CD4-positive, alpha-beta memory T cell (primary cell): ENCODE data around the gene ZBTB17. TPM values are rescaled to one million over a fixed set of nuclear protein-coding genes. Genes with fewer than 3 reads are reported as not detected.

Experiments
- CTCF ChIA-PET: fragments of 350-600 bp; sonication (Branson Sonifier 250); formaldehyde crosslinking; loops from one replicate; lab custom pipeline; 2021; ENCODE audit warnings: inconsistent platforms; ENCODE audit not compliant: partially characterized antibody; lab: Charles Lee
- POLR2A ChIA-PET: fragments of 350-600 bp; sonication (Branson Sonifier 250); formaldehyde crosslinking; loops from one replicate; lab custom pipeline; 2021; ENCODE audit not compliant: partially characterized antibody; lab: Charles Lee
- DNase-seq, 5 donors: peaks; one replicate each; pipeline versions ENCODE4 v3.0.0 to v3.0.0-alpha.2; 2020 to 2022; ENCODE audit warnings: mixed read lengths in 1 of 5
- H3K27ac ChIP-seq: one replicate; pipeline ENCODE4 v1.7.0; 2013; ENCODE audit warnings: low read depth, low read length
- H3K27me3 ChIP-seq: 2 replicates; pipeline ENCODE4 v1.7.0; 2013; ENCODE audit warnings: mild to moderate bottlenecking, low read length, moderate library complexity; ENCODE audit not compliant: insufficient read depth
- H3K36me3 ChIP-seq: 2 replicates; pipeline ENCODE4 v1.7.0; 2013; ENCODE audit warnings: mild to moderate bottlenecking, low read length, moderate library complexity; ENCODE audit not compliant: insufficient read depth
- H3K4me1 ChIP-seq: 2 replicates; pipeline ENCODE4 v1.7.0; 2013; ENCODE audit warnings: mild to moderate bottlenecking, low read length, moderate library complexity; ENCODE audit not compliant: insufficient read depth
- H3K4me3 ChIP-seq, 2 donors: one replicate each; pipeline ENCODE4 v1.7.0; 2013; ENCODE audit warnings: low read length in 2 of 2, mild to moderate bottlenecking in 1 of 2
- H3K9me3 ChIP-seq, 2 donors: one replicate each; pipeline ENCODE4 v1.7.0; 2013; ENCODE audit warnings: low read length in 2 of 2, control low read depth in 1 of 2; ENCODE audit not compliant: control insufficient read depth in 1 of 2
- H3K27ac Mint-ChIP-seq, 7 donors: one replicate each; pipeline ENCODE4 v1.8.0; 2020 to 2021; ENCODE audit warnings: mixed read lengths in 7 of 7, mild to moderate bottlenecking in 6 of 7, inconsistent platforms in 3 of 7, moderate library complexity in 3 of 7
- H3K27me3 Mint-ChIP-seq, 2 donors: one replicate each; pipeline ENCODE4 v1.8.0; 2020 to 2021; ENCODE audit warnings: mixed read lengths in 2 of 2
- H3K36me3 Mint-ChIP-seq, 2 donors: one replicate each; pipeline ENCODE4 v1.8.0; 2020 to 2021; ENCODE audit warnings: mixed read lengths in 2 of 2, inconsistent platforms in 1 of 2, mild to moderate bottlenecking in 1 of 2
- H3K4me1 Mint-ChIP-seq, 4 donors: one replicate each; pipeline ENCODE4 v1.8.0; 2020 to 2021; ENCODE audit warnings: mixed read lengths in 4 of 4, mild to moderate bottlenecking in 1 of 4
- H3K4me3 Mint-ChIP-seq, 8 donors: one replicate each; pipeline ENCODE4 v1.8.0; 2020 to 2021; ENCODE audit warnings: mixed read lengths in 8 of 8, mild to moderate bottlenecking in 7 of 8, moderate library complexity in 6 of 8, inconsistent platforms in 3 of 8
- H3K9me3 Mint-ChIP-seq, 8 donors: one replicate each; pipeline ENCODE4 v1.8.0; 2020 to 2021; ENCODE audit warnings: mixed read lengths in 8 of 8, mild to moderate bottlenecking in 5 of 8, inconsistent platforms in 3 of 8, moderate library complexity in 1 of 8
- intact Hi-C: fragments of 100-400 bp; cut with micrococcal nuclease; formaldehyde crosslinking; loops from one replicate; pipeline ENCODE4 v1.15.1; 2023
- polyA plus RNA-seq, 2 donors: library from polyadenylated mRNA; unstranded; fragments of 300-500 nt; fragmentation: Illumina TruSeq; gene quantifications; one replicate each; pipeline ENCODE4 v1.2.3, GENCODE V29; 2021
- total RNA-seq, 2 experiments: library from RNA; stranded (reverse); gene quantifications; one replicate each; pipeline ENCODE4 v1.2.3, GENCODE V29; 2021

Gene ZBTB17
- total and polyA plus RNA-seq, 4 experiments from 2014 or later = 5.2 to 61.0 (median 38.4) TPM

DNA sequence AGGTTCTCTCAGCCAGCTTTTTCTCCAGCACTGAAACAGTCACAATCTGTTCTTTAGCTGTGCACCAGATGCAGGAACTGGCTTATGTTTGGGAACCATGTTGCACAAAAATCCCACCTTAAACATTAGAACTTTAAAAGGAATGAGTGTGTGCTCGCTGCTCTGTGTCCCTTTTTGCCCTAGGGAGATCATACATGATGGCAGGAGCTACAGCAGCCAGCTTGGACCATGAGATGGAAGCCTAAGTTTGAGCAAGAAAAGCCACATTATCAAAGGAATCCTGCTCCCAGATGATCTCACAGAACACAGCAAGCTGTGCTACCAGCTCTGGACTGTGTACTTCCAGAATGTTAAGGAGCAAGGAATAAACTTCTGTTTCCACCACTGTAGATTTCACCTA lies 3.5 kb downstream of the ZBTB17 start:
- Histone ChIP-seq H3K4me3 (no peak overlapping the region), H3K27me3 (no peaks in the 10 kb centered on the region), H3K27ac (no peak overlapping the region), H3K4me1 (peaks cover 31% of the 10 kb centered on the region), H3K9me3 (no peaks in the 10 kb centered on the region), H3K36me3 (peaks cover 28% of the 10 kb centered on the region)
- H3K4me3 Mint-ChIP-seq = no peak overlapping the region
- intact Hi-C loops = loop anchor here (10.0 kb wide), 2 partner anchors 392 to 448 kb away; partner anchors contain the start of genes CASP9, DNAJC16 and SZRD1
- H3K36me3 Mint-ChIP-seq = peaks cover 35 to 49% of the 10 kb centered on the region in 2 donors
- peaks cover 0 to 2% (median 0%) of the 10 kb centered on the region in 8 donors for H3K9me3 Mint-ChIP-seq
- ChIA-PET POLR2A (interaction anchor here (1.4 kb wide), 1 partner anchor 138 kb away, joined by 4 read pairs; no protein-coding TSS in a partner anchor), CTCF (interaction anchor here (1.4 kb wide), 1 partner anchor 157 kb away, joined by 3 read pairs; no protein-coding TSS in a partner anchor)
- no peak overlapping the region for H3K27ac Mint-ChIP-seq
- no peak for DNase-seq
- no peaks in the 10 kb centered on the region for H3K27me3 Mint-ChIP-seq
- peaks cover 33 to 54% (median 44%) of the 10 kb centered on the region in 4 donors for H3K4me1 Mint-ChIP-seq

DNA sequence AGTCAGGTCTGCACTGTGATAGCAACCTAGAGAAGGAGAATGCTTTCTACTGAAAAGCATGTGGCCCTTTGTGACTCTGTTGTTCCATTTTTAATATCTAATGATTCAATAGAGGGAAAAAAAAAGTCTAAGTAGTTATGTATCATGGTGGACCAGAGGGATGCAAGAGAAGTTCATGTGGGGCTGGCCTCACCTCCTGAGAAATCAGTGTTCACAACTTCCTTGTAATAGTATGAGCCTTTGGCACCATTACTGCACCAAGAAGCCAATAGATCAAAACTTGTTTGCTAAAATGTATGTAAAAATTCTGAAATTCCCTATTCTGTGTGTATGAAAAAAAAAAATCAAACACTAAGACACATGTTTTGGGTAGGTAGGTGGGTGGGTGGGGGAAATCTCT lies 5.0 kb downstream of the ZBTB17 start:
- H3K27ac Mint-ChIP-seq = no peak overlapping the region
- CTCF ChIA-PET = interaction anchor here (0.8 kb wide), 1 partner anchor 37 kb away, joined by 3 read pairs; no protein-coding TSS in a partner anchor

DNA sequence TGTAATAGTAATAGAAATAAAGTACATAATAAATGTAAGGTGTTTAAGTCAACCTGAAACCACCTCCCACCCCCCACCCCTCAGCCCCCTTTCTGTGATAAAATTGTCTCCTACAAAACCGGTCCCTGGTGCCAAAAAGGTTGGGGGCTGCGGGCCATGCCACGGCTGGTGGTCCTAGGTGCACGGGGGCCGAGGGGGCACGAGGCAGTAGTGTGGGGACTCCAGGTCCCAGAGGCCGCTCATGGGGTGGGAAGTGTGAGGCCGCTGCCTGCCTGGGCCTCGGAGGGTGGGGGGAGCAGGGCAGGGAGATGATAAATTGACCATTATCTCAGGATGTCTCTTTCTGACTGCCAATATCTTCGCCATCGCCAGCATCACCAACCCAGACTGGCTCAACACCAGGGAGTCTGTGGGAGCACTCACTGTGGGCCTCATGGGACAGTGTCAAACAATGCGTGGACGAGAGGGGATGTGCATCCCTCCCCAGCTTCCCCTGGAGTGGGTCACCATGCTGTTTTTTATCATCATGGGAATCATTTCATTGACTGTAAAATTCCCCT lies 6.5 kb downstream of the ZBTB17 start:
- H3K4me1 Mint-ChIP-seq = peaks cover 42 to 60% (median 52%) of the 10 kb centered on the region in 4 donors
- H3K4me1 ChIP-seq = peaks cover 42% of the 10 kb centered on the region
- DNase-seq = no peak
- no peaks in the 10 kb centered on the region for H3K9me3 Mint-ChIP-seq
- H3K36me3 ChIP-seq = peaks cover 28% of the 10 kb centered on the region
- peak overlapping the region in 2 of 7 donors; percentile 17 to 24 for H3K27ac Mint-ChIP-seq
- H3K9me3 ChIP-seq = no peaks in the 10 kb centered on the region
- H3K27ac ChIP-seq = no peak overlapping the region
- intact Hi-C loops = no loop called here
- no peaks in the 10 kb centered on the region for H3K27me3 Mint-ChIP-seq
- H3K27me3 ChIP-seq = no peaks in the 10 kb centered on the region
- ChIA-PET CTCF (no interaction called here), POLR2A (no interaction called here)
- no peak overlapping the region for H3K4me3 ChIP-seq
- H3K4me3 Mint-ChIP-seq = no peak overlapping the region
- peaks cover 35 to 48% of the 10 kb centered on the region in 2 donors for H3K36me3 Mint-ChIP-seq

More for the DNA sequence above, 5.0 kb downstream of the ZBTB17 start:
- POLR2A ChIA-PET = no interaction called here
- no peak for DNase-seq
- Mint-ChIP-seq H3K4me1 (peaks cover 37 to 59% (median 46%) of the 10 kb centered on the region in 4 donors), H3K9me3 (no peaks in the 10 kb centered on the region), H3K4me3 (no peak overlapping the region), H3K27me3 (no peaks in the 10 kb centered on the region), H3K36me3 (peaks cover 35 to 49% of the 10 kb centered on the region in 2 donors)
- Histone ChIP-seq H3K36me3 (peaks cover 28% of the 10 kb centered on the region), H3K27me3 (no peaks in the 10 kb centered on the region), H3K4me1 (peaks cover 38% of the 10 kb centered on the region), H3K9me3 (no peaks in the 10 kb centered on the region), H3K4me3 (no peak overlapping the region), H3K27ac (no peak overlapping the region)
- intact Hi-C loops = loop anchor here (10.0 kb wide), 2 partner anchors 394 to 446 kb away; partner anchors contain the start of genes CASP9, DNAJC16 and SZRD1

- H3K36me3 ChIP-seq = peaks cover 28% of the 10 kb centered on the region
- Mint-ChIP-seq H3K9me3 (no peaks in the 10 kb centered on the region), H3K36me3 (peaks cover 30 to 42% of the 10 kb centered on the region in 2 donors), H3K27ac (peak overlapping the region in 4 of 7 donors; percentile 36 to 48 (median 42)), H3K4me1 (peaks cover 43 to 64% (median 53%) of the 10 kb centered on the region in 4 donors), H3K4me3 (no peak overlapping the region), H3K27me3 (no peaks in the 10 kb centered on the region)
- H3K9me3 ChIP-seq = no peaks in the 10 kb centered on the region
- peaks cover 51% of the 10 kb centered on the region for H3K4me1 ChIP-seq
- POLR2A ChIA-PET = no interaction called here
- no peak overlapping the region for H3K4me3 ChIP-seq
- intact Hi-C loops = no loop called here
- H3K27ac ChIP-seq = no peak overlapping the region
- no peak for DNase-seq
- no peaks in the 10 kb centered on the region for H3K27me3 ChIP-seq
- CTCF ChIA-PET = no interaction called here
These were observed 7.7 kb downstream of the ZBTB17 start for GRCh38 chr1:15968172-15968571.

DNA sequence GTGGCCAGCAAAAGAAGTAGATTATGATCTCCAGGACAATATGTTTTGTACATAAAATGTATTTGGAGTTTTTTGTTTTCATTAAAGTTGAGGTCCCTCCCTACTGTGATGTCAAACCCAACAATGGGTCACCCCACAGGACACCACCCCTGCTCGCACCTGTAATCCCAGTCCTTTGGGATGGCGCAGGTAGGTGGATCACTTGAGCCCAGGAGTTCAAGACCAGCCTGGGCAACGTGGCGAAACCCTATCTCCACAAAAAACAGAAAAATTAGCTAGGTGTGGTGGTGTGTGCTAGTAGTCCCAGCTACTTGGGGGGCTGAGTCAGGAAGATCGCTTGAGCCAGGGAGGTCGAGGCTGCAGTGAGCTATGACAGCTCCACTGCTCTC lies 9.0 kb downstream of the ZBTB17 start:
- H3K27ac ChIP-seq = no peak overlapping the region
- Mint-ChIP-seq H3K36me3 (peaks cover 19 to 32% of the 10 kb centered on the region in 2 donors), H3K4me1 (peaks cover 42 to 63% (median 52%) of the 10 kb centered on the region in 4 donors), H3K9me3 (no peaks in the 10 kb centered on the region), H3K4me3 (peak overlapping the region in 6 of 8 donors; percentile 7 to 56 (median 38)), H3K27me3 (no peaks in the 10 kb centered on the region), H3K27ac (peak overlapping the region in 5 of 7 donors; percentile 55 to 83 (median 70))
- DNase-seq = no peak
- no peaks in the 10 kb centered on the region for H3K9me3 ChIP-seq
- peaks cover 52% of the 10 kb centered on the region for H3K4me1 ChIP-seq
- intact Hi-C loops = no loop called here
- CTCF ChIA-PET = no interaction called here
- POLR2A ChIA-PET = no interaction called here
- peaks cover 19% of the 10 kb centered on the region for H3K36me3 ChIP-seq
- H3K4me3 ChIP-seq = no peak overlapping the region
- no peaks in the 10 kb centered on the region for H3K27me3 ChIP-seq

- Histone ChIP-seq H3K27me3 (no peaks in the 10 kb centered on the region), H3K36me3 (peaks cover 15% of the 10 kb centered on the region), H3K4me3 (peak overlapping the region; percentile 28 to 43), H3K4me1 (peaks cover 47% of the 10 kb centered on the region), H3K27ac (peak overlapping the region; percentile 32), H3K9me3 (no peaks in the 10 kb centered on the region)
- intact Hi-C loops = no loop called here
- ChIA-PET POLR2A (interaction anchor here (1.0 to 1.4 kb wide), 2 partner anchors 10 kb away, joined by 3 to 4 read pairs; partner anchors contain the start of gene ZBTB17), CTCF (interaction anchor here (1.0 kb wide), 1 partner anchor 10 kb away, joined by 3 read pairs; the partner anchor contains the start of gene ZBTB17)
- no peaks in the 10 kb centered on the region for H3K27me3 Mint-ChIP-seq
- peak overlapping the region; percentile 65 to 93 (median 89) for H3K27ac Mint-ChIP-seq
- no peaks in the 10 kb centered on the region for H3K9me3 Mint-ChIP-seq
- peaks cover 20 to 29% of the 10 kb centered on the region in 2 donors for H3K36me3 Mint-ChIP-seq
- DNase-seq = peak in 4 of 5 donors; percentile 22 to 79 (median 36)
- H3K4me3 Mint-ChIP-seq = peak overlapping the region; percentile 60 to 91 (median 82)
- peaks cover 41 to 66% (median 51%) of the 10 kb centered on the region in 4 donors for H3K4me1 Mint-ChIP-seq
These were observed 9.6 kb downstream of the ZBTB17 start for GRCh38 chr1:15966081-15966955.
